Measurements from ENCODE around the gene CHEK1. TPM values are rescaled to one million over a fixed set of nuclear protein-coding genes. Genes with fewer than 3 reads are reported as not detected.

CHEK1 gene
- polyA plus RNA-seq, 1 donor (not counting 4 experiments of a cell fraction or from before 2014, with no cell fraction given): 38.2 TPM

DNA sequence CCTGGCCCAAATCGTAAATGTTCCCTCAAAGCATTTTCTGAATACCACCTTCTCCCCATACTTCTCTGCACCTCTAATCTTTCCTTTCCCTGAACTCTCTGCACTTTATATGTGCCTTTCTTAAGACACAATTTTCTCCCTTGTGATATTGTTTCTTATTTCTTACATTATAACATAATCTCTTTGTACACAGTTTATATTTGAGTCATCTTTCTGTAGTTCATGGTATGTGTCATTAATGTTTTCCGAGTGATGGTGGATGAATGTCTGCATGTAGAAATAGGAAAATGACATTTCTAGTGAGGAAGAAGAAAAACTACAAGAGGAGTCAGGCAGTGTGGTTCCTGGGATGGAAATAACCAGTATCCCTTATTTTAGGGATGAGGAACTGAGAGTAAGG lies 50.2 kb downstream of the CHEK1 start:
- dilution Hi-C loops (cut with MboI; ENCODE audit: extremely low pct_ligation_motif_present, low sequenced_read_pairs): no loop called here
- H3K27ac ChIP-seq (ENCODE audit: control insufficient read depth, insufficient read depth, low read length): no peak overlapping the region
- no peak for TF ChIP-seq EZH2 (IDR thresholded peaks at IDR 0.05; ENCODE audit: low read length)
- TF ChIP-seq, protein P1, sequence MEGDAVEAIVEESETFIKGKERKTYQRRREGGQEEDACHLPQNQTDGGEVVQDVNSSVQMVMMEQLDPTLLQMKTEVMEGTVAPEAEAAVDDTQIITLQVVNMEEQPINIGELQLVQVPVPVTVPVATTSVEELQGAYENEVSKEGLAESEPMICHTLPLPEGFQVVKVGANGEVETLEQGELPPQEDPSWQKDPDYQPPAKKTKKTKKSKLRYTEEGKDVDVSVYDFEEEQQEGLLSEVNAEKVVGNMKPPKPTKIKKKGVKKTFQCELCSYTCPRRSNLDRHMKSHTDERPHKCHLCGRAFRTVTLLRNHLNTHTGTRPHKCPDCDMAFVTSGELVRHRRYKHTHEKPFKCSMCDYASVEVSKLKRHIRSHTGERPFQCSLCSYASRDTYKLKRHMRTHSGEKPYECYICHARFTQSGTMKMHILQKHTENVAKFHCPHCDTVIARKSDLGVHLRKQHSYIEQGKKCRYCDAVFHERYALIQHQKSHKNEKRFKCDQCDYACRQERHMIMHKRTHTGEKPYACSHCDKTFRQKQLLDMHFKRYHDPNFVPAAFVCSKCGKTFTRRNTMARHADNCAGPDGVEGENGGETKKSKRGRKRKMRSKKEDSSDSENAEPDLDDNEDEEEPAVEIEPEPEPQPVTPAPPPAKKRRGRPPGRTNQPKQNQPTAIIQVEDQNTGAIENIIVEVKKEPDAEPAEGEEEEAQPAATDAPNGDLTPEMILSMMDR (optimal IDR thresholded peaks at IDR 0.05 in 1 of 3, IDR thresholded peaks at IDR 0.05 in 1 of 3, conservative IDR thresholded peaks at IDR 0.05 in 1 of 3; ENCODE audit: extremely low read depth in 1 of 3, insufficient read depth in 2 of 3, low read length in 3 of 3): no peak
- peaks cover 0 to 5% of the 10 kb centered on the region in 2 experiments for H3K36me3 ChIP-seq (ENCODE audit: control insufficient read depth in 2 of 2, extremely low read depth in 1 of 2, insufficient read depth in 2 of 2, low read length in 2 of 2)
- H3K9me1 ChIP-seq (ENCODE audit: control insufficient read depth, extremely low read depth, insufficient read depth, low read length): no peaks in the 10 kb centered on the region
- H4K20me1 ChIP-seq (ENCODE audit: control insufficient read depth, extremely low read depth, insufficient read depth, low read length): no peaks in the 10 kb centered on the region
- DNase-seq (ENCODE audit: low read depth, low spot score) (no peak), FAIRE-seq (no peak)
- H3K4me3 ChIP-seq (ENCODE audit: control insufficient read depth in 2 of 3, extremely low read depth in 1 of 3, insufficient read depth in 2 of 3, low read depth in 1 of 3, low read length in 3 of 3): no peak overlapping the region
- H2AFZ ChIP-seq (ENCODE audit: control insufficient read depth, low read length): no peak overlapping the region
- H3K9me3 ChIP-seq (ENCODE audit: control insufficient read depth, low read depth, low read length): no peaks in the 10 kb centered on the region
- H3K9ac ChIP-seq (ENCODE audit: control insufficient read depth, extremely low read depth, insufficient read depth, low read length): no peak overlapping the region
- no peaks in the 10 kb centered on the region for H3K79me2 ChIP-seq (ENCODE audit: control insufficient read depth, insufficient read depth, low read length)
- H3K4me2 ChIP-seq (ENCODE audit: control insufficient read depth, extremely low read depth, insufficient read depth, low read depth, low read length): no peak overlapping the region
- no peaks in the 10 kb centered on the region for H3K27me3 ChIP-seq (ENCODE audit: control insufficient read depth, extremely low read depth, insufficient read depth, low read length)
- no peaks in the 10 kb centered on the region for H3K4me1 ChIP-seq (ENCODE audit: control insufficient read depth, extremely low read depth, insufficient read depth, low read length)

DNA sequence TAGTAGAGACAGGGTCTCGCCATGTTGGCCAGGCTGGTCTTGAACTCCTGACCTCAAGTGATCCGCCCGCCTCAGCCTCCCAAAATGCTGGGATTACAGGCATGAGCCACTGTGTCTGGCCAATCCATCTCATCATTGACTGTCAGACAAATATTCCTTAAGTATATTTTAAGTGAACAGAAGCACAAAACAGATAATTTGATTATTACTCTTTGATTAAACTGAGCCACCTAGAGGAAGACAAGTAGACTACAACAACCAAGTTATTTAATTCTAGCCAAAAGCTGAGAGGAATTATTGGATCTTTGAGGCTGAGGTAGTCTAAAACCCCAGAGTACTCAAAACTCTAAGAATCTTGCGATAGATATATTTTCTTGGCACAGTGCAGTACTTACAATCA lies 54.4 kb downstream of the CHEK1 start:
- H3K36me3 ChIP-seq (ENCODE audit: control insufficient read depth in 2 of 2, extremely low read depth in 1 of 2, insufficient read depth in 2 of 2, low read length in 2 of 2): peaks cover 0 to 5% of the 10 kb centered on the region in 2 experiments
- no peaks in the 10 kb centered on the region for H3K4me1 ChIP-seq (ENCODE audit: control insufficient read depth, extremely low read depth, insufficient read depth, low read length)
- no peak overlapping the region for H3K4me2 ChIP-seq (ENCODE audit: control insufficient read depth, extremely low read depth, insufficient read depth, low read depth, low read length)
- no peaks in the 10 kb centered on the region for H3K27me3 ChIP-seq (ENCODE audit: control insufficient read depth, extremely low read depth, insufficient read depth, low read length)
- FAIRE-seq (no peak), DNase-seq (ENCODE audit: low read depth, low spot score) (no peak)
- H3K9me1 ChIP-seq (ENCODE audit: control insufficient read depth, extremely low read depth, insufficient read depth, low read length): no peaks in the 10 kb centered on the region
- no peaks in the 10 kb centered on the region for H3K9me3 ChIP-seq (ENCODE audit: control insufficient read depth, low read depth, low read length)
- no peak overlapping the region for H3K4me3 ChIP-seq (ENCODE audit: control insufficient read depth in 2 of 3, extremely low read depth in 1 of 3, insufficient read depth in 2 of 3, low read depth in 1 of 3, low read length in 3 of 3)
- no peak overlapping the region for H3K27ac ChIP-seq (ENCODE audit: control insufficient read depth, insufficient read depth, low read length)
- dilution Hi-C loops (cut with MboI; ENCODE audit: extremely low pct_ligation_motif_present, low sequenced_read_pairs): no loop called here
- H2AFZ ChIP-seq (ENCODE audit: control insufficient read depth, low read length): no peak overlapping the region
- TF ChIP-seq EZH2 (IDR thresholded peaks at IDR 0.05; ENCODE audit: low read length): no peak
- TF ChIP-seq, protein P1 (optimal IDR thresholded peaks at IDR 0.05 in 1 of 3, IDR thresholded peaks at IDR 0.05 in 1 of 3, conservative IDR thresholded peaks at IDR 0.05 in 1 of 3; ENCODE audit: extremely low read depth in 1 of 3, insufficient read depth in 2 of 3, low read length in 3 of 3): no peak
- H4K20me1 ChIP-seq (ENCODE audit: control insufficient read depth, extremely low read depth, insufficient read depth, low read length): no peaks in the 10 kb centered on the region
- H3K9ac ChIP-seq (ENCODE audit: control insufficient read depth, extremely low read depth, insufficient read depth, low read length): no peak overlapping the region
- H3K79me2 ChIP-seq (ENCODE audit: control insufficient read depth, insufficient read depth, low read length): no peaks in the 10 kb centered on the region

Measured in keratinocyte (primary cell).